H1 (cell line): ENCODE results near the gene TMEM35B. TPM values are rescaled to one million over a fixed set of nuclear protein-coding genes. Genes with fewer than 3 reads are reported as not detected.

Experiments used
- CTCF ChIA-PET: fragments of 300-600 bp; sonication (Branson Sonifier 250); formaldehyde crosslinking; loops from one replicate; lab custom pipeline; 2021; ENCODE audit not compliant: partially characterized antibody; lab: Charles Lee
- POLR2A ChIA-PET: fragments of 300-600 bp; sonication (Branson Sonifier 250); formaldehyde crosslinking; loops from one replicate; lab custom pipeline; 2021; ENCODE audit warnings: inconsistent platforms; ENCODE audit not compliant: partially characterized antibody; lab: Charles Lee
- DNase-seq, 2 experiments: peaks; one replicate each; pipeline versions ENCODE4 v3.0.0 to v3.0.0-alpha.2; 2010 to 2022; ENCODE audit warnings: low spot score in 2 of 2, low read depth in 1 of 2, mixed read lengths in 1 of 2
- FAIRE-seq: peaks from 2 replicates; lab custom pipeline; 2011; peaks lifted over from hg19 to GRCh38; lab: Jason Lieb, UNC
- H2AFZ ChIP-seq: 2 replicates; pipeline ENCODE4 v1.8.1; 2012; ENCODE audit warnings: low read length, inconsistent platforms
- H2AK5ac ChIP-seq: 2 replicates; pipeline ENCODE4 v1.6.1; 2013; ENCODE audit warnings: low read depth, low read length
- H2BK120ac ChIP-seq: replicated peaks from 2 replicates; pipeline ENCODE3; 2013; ENCODE audit warnings: low read depth, low read length, inconsistent platforms
- H2BK12ac ChIP-seq: 2 replicates; pipeline ENCODE4 v1.6.1; 2013; ENCODE audit warnings: low read depth, low read length
- H2BK15ac ChIP-seq: 2 replicates; pipeline ENCODE4 v1.6.1; 2013; ENCODE audit warnings: low read length
- H2BK20ac ChIP-seq: 2 replicates; pipeline ENCODE4 v1.6.1; 2013; ENCODE audit warnings: low read length
- H2BK5ac ChIP-seq: 2 replicates; pipeline ENCODE4 v1.6.1; 2013; ENCODE audit warnings: low read depth, low read length
- H3K14ac ChIP-seq: 2 replicates; pipeline ENCODE4 v1.6.1; 2013; ENCODE audit warnings: inconsistent platforms; ENCODE audit not compliant: insufficient read length
- H3K18ac ChIP-seq: 2 replicates; pipeline ENCODE4 v1.6.1; 2013; ENCODE audit warnings: low read length; ENCODE audit errors: extremely low read depth
- H3K23ac ChIP-seq: 2 replicates; pipeline ENCODE4 v1.6.1; 2013; ENCODE audit warnings: inconsistent platforms; ENCODE audit not compliant: insufficient read length
- H3K23me2 ChIP-seq: 2 replicates; pipeline ENCODE4 v1.6.1; 2013; ENCODE audit warnings: low read depth, low read length
- H3K27ac ChIP-seq: 2 replicates; pipeline ENCODE4 v1.6.1; 2011; ENCODE audit warnings: low read depth, low read length, inconsistent platforms
- H3K27me3 ChIP-seq, 4 experiments: replicated peaks in 1 of 4; 1 replicate in 1 of 4; 2 replicates in 3 of 4; pipeline versions ENCODE4 v1.6.1 to v1.8.1; 2011 to 2013; ENCODE audit warnings: low read length in 3 of 4, mild to moderate bottlenecking in 3 of 4, inconsistent platforms in 2 of 4, mixed read lengths in 2 of 4, moderate library complexity in 1 of 4; ENCODE audit not compliant: control insufficient read depth in 3 of 4, insufficient read depth in 3 of 4; ENCODE audit errors: extremely low read depth in 1 of 4
- H3K36me3 ChIP-seq, 4 experiments: 2 replicates each; pipeline versions ENCODE4 v1.6.1 to v1.8.1; 2011 to 2013; ENCODE audit warnings: mild to moderate bottlenecking in 4 of 4, low read length in 3 of 4, moderate library complexity in 2 of 4, control low read depth in 1 of 4, inconsistent platforms in 1 of 4; ENCODE audit not compliant: insufficient read depth in 4 of 4, control insufficient read depth in 2 of 4
- H3K4ac ChIP-seq: replicated peaks from 2 replicates; pipeline ENCODE3; 2013; ENCODE audit warnings: low read length, low read depth, mixed read lengths, inconsistent platforms; ENCODE audit not compliant: insufficient read length
- H3K4me1 ChIP-seq, 4 experiments: replicated peaks in 1 of 4; 1 replicate in 1 of 4; 2 replicates in 3 of 4; pipeline versions ENCODE4 v1.6.1 to v1.8.1; 2011 to 2013; ENCODE audit warnings: low read length in 3 of 4, inconsistent platforms in 2 of 4, mixed read lengths in 1 of 4; ENCODE audit not compliant: insufficient read depth in 4 of 4, control insufficient read depth in 3 of 4
- H3K4me2 ChIP-seq, 2 experiments: 2 replicates each; pipeline versions ENCODE4 v1.6.1 to v1.8.1; 2011 to 2013; ENCODE audit warnings: low read depth in 2 of 2, low read length in 2 of 2, control low read depth in 1 of 2, inconsistent platforms in 1 of 2, mild to moderate bottlenecking in 1 of 2; ENCODE audit not compliant: insufficient read depth in 1 of 2
- H3K4me3 ChIP-seq, 4 experiments: fragments of 200-600, 300-600 bp in 1 of 4; sonication (generic), shearing (Covaris generic), sonication (Bioruptor Twin) in 1 of 4; 2 replicates each; pipeline versions ENCODE4 v1.5.1 to v1.8.1; 2011 to 2016; ENCODE audit warnings: low read length in 4 of 4, low read depth in 3 of 4, control low read depth in 2 of 4, inconsistent platforms in 2 of 4, mild to moderate bottlenecking in 2 of 4, mixed read lengths in 1 of 4, moderate library complexity in 1 of 4; ENCODE audit not compliant: insufficient read depth in 2 of 4; ENCODE audit errors: extremely low read depth in 1 of 4
- H3K56ac ChIP-seq: replicated peaks from 2 replicates; pipeline ENCODE3; 2013; ENCODE audit warnings: low read depth, mild to moderate bottlenecking, mixed read lengths, low read length, inconsistent platforms; ENCODE audit not compliant: insufficient read length
- H3K79me1 ChIP-seq: 2 replicates; pipeline ENCODE4 v1.6.1; 2013; ENCODE audit warnings: low read depth, low read length, control low read depth
- H3K79me2 ChIP-seq, 2 experiments: 2 replicates each; pipeline versions ENCODE4 v1.6.1 to v1.8.1; 2012 to 2013; ENCODE audit warnings: low read length in 2 of 2, mild to moderate bottlenecking in 2 of 2, inconsistent platforms in 1 of 2; ENCODE audit not compliant: insufficient read depth in 2 of 2, control insufficient read depth in 1 of 2
- H3K9ac ChIP-seq, 4 experiments: replicated peaks in 1 of 4; 1 replicate in 1 of 4; 2 replicates in 3 of 4; pipeline versions ENCODE4 v1.6.1 to v1.8.1; 2011 to 2013; ENCODE audit warnings: low read depth in 3 of 4, low read length in 3 of 4, control low read depth in 2 of 4, mild to moderate bottlenecking in 2 of 4, moderate library complexity in 2 of 4, inconsistent platforms in 1 of 4; ENCODE audit errors: extremely low read depth in 1 of 4
- H3K9me3 ChIP-seq, 2 experiments: 2 replicates each; pipeline versions ENCODE4 v1.6.1 to v1.8.1; 2012 to 2013; ENCODE audit warnings: mild to moderate bottlenecking in 2 of 2, moderate library complexity in 2 of 2, control low read depth in 1 of 2, inconsistent platforms in 1 of 2, low read depth in 1 of 2, low read length in 1 of 2, mixed read lengths in 1 of 2; ENCODE audit not compliant: insufficient read depth in 2 of 2
- H4K20me1 ChIP-seq, 2 experiments: replicated peaks in 1 of 2; 2 replicates each; pipeline versions ENCODE3 to v1.8.1; 2011 to 2013; ENCODE audit warnings: inconsistent platforms in 2 of 2, low read length in 2 of 2, mild to moderate bottlenecking in 1 of 2; ENCODE audit not compliant: insufficient read depth in 2 of 2, control insufficient read depth in 1 of 2
- H4K5ac ChIP-seq: 2 replicates; pipeline ENCODE4 v1.6.1; 2013; ENCODE audit warnings: low read length, low read depth, mixed read lengths, inconsistent platforms; ENCODE audit not compliant: insufficient read length
- H4K8ac ChIP-seq: 2 replicates; pipeline ENCODE4 v1.8.0; 2013; ENCODE audit warnings: mild to moderate bottlenecking, moderate library complexity, low read length, inconsistent platforms; ENCODE audit not compliant: insufficient read depth; ENCODE audit errors: extremely low read depth
- H4K91ac ChIP-seq: replicated peaks from 2 replicates; pipeline ENCODE3; 2013; ENCODE audit warnings: low read length, mixed read lengths, inconsistent platforms; ENCODE audit not compliant: insufficient read length
- CHD1 ChIP-seq: IDR thresholded peaks from 2 replicates; pipeline ENCODE4 v1.6.1; 2012; ENCODE audit warnings: low read depth, low read length, improper control_type of control experiment
- EP300 ChIP-seq, 2 experiments: IDR thresholded peaks; 1 replicate in 1 of 2; 2 replicates in 1 of 2; pipeline ENCODE4 v1.6.1; 2011 to 2012; ENCODE audit warnings: low read depth in 2 of 2, low read length in 2 of 2, mild to moderate bottlenecking in 2 of 2, borderline replicate concordance in 1 of 2, inconsistent platforms in 1 of 2, moderate library complexity in 1 of 2
- EZH2 ChIP-seq: fragments of 200-600 bp; sonication (generic); IDR thresholded peaks from 2 replicates; pipeline ENCODE4 v1.7.1; 2012; ENCODE audit warnings: low read depth, mild to moderate bottlenecking, moderate library complexity, low read length, inconsistent platforms; ENCODE audit not compliant: severe bottlenecking
- FOSL1 ChIP-seq: IDR thresholded peaks from 2 replicates; pipeline ENCODE4 v1.6.1; 2011; ENCODE audit warnings: mild to moderate bottlenecking, low read depth, low read length, moderate library complexity; ENCODE audit not compliant: insufficient read depth
- HDAC6 ChIP-seq: IDR thresholded peaks from one replicate; pipeline ENCODE4 v1.7.1; 2012; ENCODE audit warnings: low read depth, mild to moderate bottlenecking, inconsistent platforms, low read length, moderate library complexity
- KDM1A ChIP-seq: fragments of 200-600, 300-600 bp; sonication (generic); IDR thresholded peaks from 2 replicates; pipeline ENCODE4 v1.7.1; 2016; ENCODE audit warnings: mild to moderate bottlenecking, low read length, borderline replicate concordance
- RBBP5 ChIP-seq: IDR thresholded peaks from 2 replicates; pipeline ENCODE4 v1.7.1; 2012; ENCODE audit warnings: low read depth, mild to moderate bottlenecking, inconsistent platforms, low read length, moderate library complexity, borderline replicate concordance
- RFX5 ChIP-seq: IDR thresholded peaks from 2 replicates; pipeline ENCODE4 v1.6.1; 2011; ENCODE audit warnings: low read depth, low read length, improper control_type of control experiment, borderline replicate concordance
- SIX5 ChIP-seq: IDR thresholded peaks from 2 replicates; pipeline ENCODE4 v1.6.1; 2011; ENCODE audit warnings: mild to moderate bottlenecking, low read depth, low read length
- SP1 ChIP-seq: IDR thresholded peaks from 2 replicates; pipeline ENCODE4 v1.6.1; 2011; ENCODE audit warnings: low read depth, low read length
- TBP ChIP-seq: IDR thresholded peaks from 2 replicates; pipeline ENCODE4 v1.6.1; 2011; ENCODE audit warnings: low read depth, low read length, improper control_type of control experiment
- YY1 ChIP-seq: IDR thresholded peaks from 2 replicates; pipeline ENCODE4 v1.6.1; 2011; ENCODE audit warnings: low read depth, mild to moderate bottlenecking, low read length
- ZNF274 ChIP-seq: IDR thresholded peaks from 2 replicates; pipeline ENCODE4 v1.7.0; 2012; ENCODE audit warnings: low read length, borderline replicate concordance; ENCODE audit errors: extremely low read depth
- WGBS, 2 experiments: shearing (Covaris generic) in 1 of 2; methylation state at CpG; one replicate each; pipeline versions ENCODE4 v1.1.6 to v1.1.7; 2013 to 2015; ENCODE audit warnings: low lambda C conversion rate in 2 of 2, mixed read lengths in 2 of 2, inconsistent platforms in 1 of 2, low coverage in 1 of 2, missing lambda C conversion rate in 1 of 2; ENCODE audit not compliant: insufficient replicate concordance in 2 of 2, insufficient coverage in 1 of 2, insufficient read length in 1 of 2; ENCODE audit errors: extremely low coverage in 1 of 2, missing lambda C conversion rate in 1 of 2; 5-methylcytosine and 5-hydroxymethylcytosine counted together
- polyA plus RNA-seq, 7 experiments: library from polyadenylated mRNA; depleted of rRNA in 3 of 7; stranded (reverse) in 5 of 7; unstranded in 2 of 7; fragments of >200 nt in 5 of 7; fragments of 200-250 nt in 2 of 7; gene quantifications; 1 replicate in 5 of 7; 2 replicates in 1 of 7; 4 replicates in 1 of 7; pipeline versions ENCODE4 v1.2.1 to v1.2.3, GENCODE V29; 2011 to 2013; ENCODE audit warnings: missing spikeins in 2 of 7, mixed read lengths in 2 of 7
- total RNA-seq: library from RNA; stranded (reverse); fragmentation: NEBNext Ultra II Directional; extraction: Animal tissue kit (Norgen Biotek cat#: 25700); gene quantifications from 2 replicates; pipeline ENCODE4 v1.2.1, GENCODE V29; 2021

TMEM35B gene
- total and polyA plus RNA-seq, 2 of the 8 experiments (the other 6 are each of a cell fraction or from before 2014, with no cell fraction given) = 10.2 to 31.1 TPM

DNA sequence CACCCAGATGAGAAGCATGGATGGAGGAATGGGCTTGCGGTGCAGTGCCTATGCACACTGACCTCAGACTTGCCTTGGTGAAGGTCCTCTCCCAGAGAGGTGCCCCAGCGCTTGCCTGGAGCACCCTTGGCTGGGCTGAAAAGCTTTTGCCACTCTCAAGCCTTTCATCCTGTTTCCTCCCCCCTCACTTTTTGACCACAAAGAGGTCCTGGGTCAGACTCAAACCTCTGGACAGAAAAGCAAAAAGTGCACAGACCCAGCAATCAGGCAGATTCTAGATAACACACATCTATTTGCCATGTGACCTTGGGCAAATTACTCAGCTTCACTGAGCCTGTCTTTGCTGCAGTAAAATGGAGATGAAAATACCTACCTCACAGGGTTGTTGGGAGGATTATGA lies 7.3 kb downstream of the TMEM35B start:
- H3K27ac ChIP-seq = no peak overlapping the region
- no peak overlapping the region for H4K91ac ChIP-seq
- no peak overlapping the region for H4K8ac ChIP-seq
- H3K23me2 ChIP-seq = no peaks in the 10 kb centered on the region
- no peak overlapping the region for H3K14ac ChIP-seq
- FAIRE-seq = no peak
- H3K4me2 ChIP-seq = no peak overlapping the region
- H3K18ac ChIP-seq = no peak overlapping the region
- ChIA-PET POLR2A (no interaction called here), CTCF (no interaction called here)
- H3K9me3 ChIP-seq = no peaks in the 10 kb centered on the region
- H2AFZ ChIP-seq = no peak overlapping the region
- no peak overlapping the region for H2BK120ac ChIP-seq
- H3K4ac ChIP-seq = no peak overlapping the region
- H2AK5ac ChIP-seq = no peak overlapping the region
- no peak overlapping the region for H3K23ac ChIP-seq
- no peak overlapping the region for H4K5ac ChIP-seq
- no peak overlapping the region for H3K56ac ChIP-seq
- H3K27me3 ChIP-seq = no peaks in the 10 kb centered on the region
- 96% methylated on average over 2 of the region's 2 CpGs; no CpG with 5 or more reads in 1 of the 2 experiments for WGBS, 2 experiments
- DNase-seq = no peak
- no peak overlapping the region for H3K9ac ChIP-seq
- no peak overlapping the region for H2BK20ac ChIP-seq
- no peaks in the 10 kb centered on the region for H3K79me1 ChIP-seq
- no peak overlapping the region for H3K4me3 ChIP-seq
- no peaks in the 10 kb centered on the region for H3K79me2 ChIP-seq
- H3K36me3 ChIP-seq = no peaks in the 10 kb centered on the region
- H2BK12ac ChIP-seq = no peak overlapping the region
- no peak overlapping the region for H2BK15ac ChIP-seq
- peaks cover 0 to under 1% of the 10 kb centered on the region in 2 experiments for H4K20me1 ChIP-seq
- H2BK5ac ChIP-seq = no peak overlapping the region
- no peaks in the 10 kb centered on the region for H3K4me1 ChIP-seq
- TF ChIP-seq SIX5 (no peak), EZH2 (no peak), KDM1A (no peak), RFX5 (no peak), TBP (no peak), RBBP5 (no peak), SP1 (no peak), YY1 (no peak), EP300 (IDR thresholded peaks at IDR 0.05; ENCODE audit: borderline replicate concordance in 1 of 2, low read depth in 2 of 2, low read length in 2 of 2) (no peak), CHD1 (no peak), FOSL1 (no peak), HDAC6 (no peak), ZNF274 (no peak)
